Mammary epithelial cell (primary cell): ENCODE measurements around the gene ACADS.
A peak's percentile ranks its signal among the peaks of the same experiment; 100 is the strongest.

Experiments used
- EZH2 ChIP-seq: IDR thresholded peaks from 2 replicates; pipeline ENCODE4 v1.6.1; 2012; ENCODE audit warnings: low read length, inconsistent platforms, borderline replicate concordance
- TF ChIP-seq, protein P1 (sequence below), 2 donors: IDR thresholded peaks in 1 of 2; conservative IDR thresholded peaks in 1 of 2; 2 replicates each; pipeline ENCODE4 v1.5.1; 2011 to 2012; ENCODE audit warnings: inconsistent platforms in 2 of 2, low read length in 2 of 2, mild to moderate bottlenecking in 2 of 2, control low read depth in 1 of 2, low read depth in 1 of 2; ENCODE audit not compliant: insufficient read depth in 1 of 2; ENCODE audit errors: extremely low read depth in 1 of 2

- TF ChIP-seq, protein P1, sequence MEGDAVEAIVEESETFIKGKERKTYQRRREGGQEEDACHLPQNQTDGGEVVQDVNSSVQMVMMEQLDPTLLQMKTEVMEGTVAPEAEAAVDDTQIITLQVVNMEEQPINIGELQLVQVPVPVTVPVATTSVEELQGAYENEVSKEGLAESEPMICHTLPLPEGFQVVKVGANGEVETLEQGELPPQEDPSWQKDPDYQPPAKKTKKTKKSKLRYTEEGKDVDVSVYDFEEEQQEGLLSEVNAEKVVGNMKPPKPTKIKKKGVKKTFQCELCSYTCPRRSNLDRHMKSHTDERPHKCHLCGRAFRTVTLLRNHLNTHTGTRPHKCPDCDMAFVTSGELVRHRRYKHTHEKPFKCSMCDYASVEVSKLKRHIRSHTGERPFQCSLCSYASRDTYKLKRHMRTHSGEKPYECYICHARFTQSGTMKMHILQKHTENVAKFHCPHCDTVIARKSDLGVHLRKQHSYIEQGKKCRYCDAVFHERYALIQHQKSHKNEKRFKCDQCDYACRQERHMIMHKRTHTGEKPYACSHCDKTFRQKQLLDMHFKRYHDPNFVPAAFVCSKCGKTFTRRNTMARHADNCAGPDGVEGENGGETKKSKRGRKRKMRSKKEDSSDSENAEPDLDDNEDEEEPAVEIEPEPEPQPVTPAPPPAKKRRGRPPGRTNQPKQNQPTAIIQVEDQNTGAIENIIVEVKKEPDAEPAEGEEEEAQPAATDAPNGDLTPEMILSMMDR (conservative IDR thresholded peaks at IDR 0.05 in 1 of 2, IDR thresholded peaks at IDR 0.05 in 1 of 2; ENCODE audit: extremely low read depth in 1 of 2, insufficient read depth in 1 of 2, low read depth in 1 of 2, low read length in 2 of 2), result peak; percentile 88 to 89
- no peak for TF ChIP-seq EZH2
These were observed 11.7 kb upstream of the ACADS start for GRCh38 chr12:120713861-120714482.
